K562 (cell line): Measurements from ENCODE around the gene ATP8B2. TPM values are rescaled to one million over a fixed set of nuclear protein-coding genes. Genes with fewer than 3 reads are reported as not detected.

ENCODE experiments used
- ATAC-seq: fragments of 200-7000 bp; cut with Tn5 transposase; 3 replicates; pipeline ENCODE4 v1.9.1; 2020; ENCODE audit warnings: moderate library complexity
- BruUV-seq: library from RNA; stranded (reverse); fragments of 400-500 nt; replicated peaks from 2 replicates; lab custom pipeline; 2021; lab: Mats Ljungman, UMichigan
- CTCF ChIA-PET: fragments of 300-600 bp; formaldehyde crosslinking; extraction: SDS; loops from one replicate; lab custom pipeline; 2021; ENCODE audit warnings: low intra/inter-chr PET ratio; lab: Yijun Ruan, JAX
- POLR2A ChIA-PET: fragments of 300-600, 350-650 bp; sonication (Branson Sonifier 250); formaldehyde crosslinking; extraction: SDS; loops from one replicate; lab custom pipeline; 2021; ENCODE audit warnings: antibody characterized with exemption, inconsistent platforms; lab: Yijun Ruan, JAX
- DNase-seq, 4 experiments: peaks; one replicate each; pipeline versions ENCODE4 v3.0.0 to v3.0.0-alpha.2; 2011 to 2018; ENCODE audit warnings: low spot score in 3 of 4, mixed read lengths in 3 of 4; ENCODE audit errors: extremely low read depth in 1 of 4
- FAIRE-seq: peaks from 2 replicates; lab custom pipeline; 2011; peaks lifted over from hg19 to GRCh38; lab: Jason Lieb, UNC
- H2AFZ ChIP-seq: 2 replicates; pipeline ENCODE4 v1.6.0; 2011; ENCODE audit warnings: low read depth, low read length, control low read depth, inconsistent platforms
- H3K27ac ChIP-seq: fragments of 200-600 bp; 3 replicates; pipeline ENCODE4 v1.8.0; 2011; ENCODE audit warnings: low read depth, mild to moderate bottlenecking, control low read depth, inconsistent platforms, low read length, moderate library complexity, mixed read lengths; ENCODE audit errors: extremely low read depth
- H3K27me3 ChIP-seq, 2 experiments: fragments of 300-600 bp in 1 of 2; 2 replicates in 1 of 2; 3 replicates in 1 of 2; pipeline versions ENCODE4 v1.6.0 to v1.8.0; 2011; ENCODE audit warnings: inconsistent platforms in 2 of 2, low read length in 2 of 2, mild to moderate bottlenecking in 1 of 2, mixed read lengths in 1 of 2, moderate library complexity in 1 of 2; ENCODE audit not compliant: control insufficient read depth in 2 of 2, insufficient read depth in 2 of 2
- H3K36me3 ChIP-seq: fragments of 300-600 bp; 3 replicates; pipeline ENCODE4 v1.8.0; 2011; ENCODE audit warnings: mild to moderate bottlenecking, low read length, inconsistent platforms; ENCODE audit not compliant: control insufficient read depth, insufficient read depth
- H3K4me1 ChIP-seq, 2 experiments: fragments of 200-600 bp in 1 of 2; replicated peaks in 1 of 2; 2 replicates in 1 of 2; 3 replicates in 1 of 2; pipeline versions ENCODE4 v1.5.1 to v1.8.0; 2011; ENCODE audit warnings: inconsistent platforms in 2 of 2, low read length in 2 of 2, mild to moderate bottlenecking in 1 of 2, mixed read lengths in 1 of 2, moderate library complexity in 1 of 2; ENCODE audit not compliant: control insufficient read depth in 2 of 2, insufficient read depth in 2 of 2
- H3K4me2 ChIP-seq: 2 replicates; pipeline ENCODE4 v1.6.1; 2011; ENCODE audit warnings: low read length, control low read depth, inconsistent platforms, mixed read lengths; ENCODE audit not compliant: insufficient read depth
- H3K4me3 ChIP-seq: fragments of 200-600 bp; sonication (generic), shearing (Covaris generic); 2 replicates; pipeline ENCODE4 v1.5.1; 2016; ENCODE audit warnings: control low read depth, inconsistent platforms
- H3K79me2 ChIP-seq: fragments of 200-600 bp; 3 replicates; pipeline ENCODE4 v1.8.0; 2011; ENCODE audit warnings: low read length, inconsistent platforms; ENCODE audit not compliant: control insufficient read depth, insufficient read depth
- H3K9ac ChIP-seq, 2 experiments: 2 replicates each; pipeline versions ENCODE4 v1.6.0 to v1.6.1; 2011; ENCODE audit warnings: low read depth in 2 of 2, low read length in 2 of 2, control low read depth in 1 of 2, inconsistent platforms in 1 of 2, mild to moderate bottlenecking in 1 of 2, mixed read lengths in 1 of 2; ENCODE audit not compliant: insufficient read depth in 1 of 2
- H3K9me1 ChIP-seq: one replicate; pipeline ENCODE4 v1.6.0; 2011; ENCODE audit warnings: inconsistent platforms, mild to moderate bottlenecking, low read length, moderate library complexity; ENCODE audit not compliant: control insufficient read depth, insufficient read depth
- H3K9me3 ChIP-seq: replicated peaks from 2 replicates; pipeline ENCODE4 v1.5.1; 2011; ENCODE audit warnings: low read depth, low read length, inconsistent platforms; ENCODE audit not compliant: control insufficient read depth, insufficient read depth
- H4K20me1 ChIP-seq: replicated peaks from 2 replicates; pipeline ENCODE4 v1.6.1; 2011; ENCODE audit warnings: low read length, inconsistent platforms, mixed read lengths; ENCODE audit not compliant: control insufficient read depth, insufficient read depth
- MBD1 ChIP-seq: fragments of 250-450 bp; sonication (Bioruptor Pico); IDR thresholded peaks from 2 replicates; pipeline ENCODE4 v1.8.0; 2022; ENCODE audit warnings: inconsistent platforms
- MECOM ChIP-seq: fragments of 250-450 bp; sonication (Bioruptor Pico); IDR thresholded peaks from 2 replicates; pipeline ENCODE4 v1.8.0; 2022; ENCODE audit warnings: inconsistent platforms
- RHOXF2B ChIP-seq: fragments of 250-450 bp; sonication (Bioruptor Pico); conservative IDR thresholded peaks from 2 replicates; pipeline ENCODE4 v1.5.1; 2021
- ZNF23 ChIP-seq: fragments of 250-450 bp; sonication (Bioruptor Pico); IDR thresholded peaks from 2 replicates; pipeline ENCODE4 v1.4.0; 2020; ENCODE audit warnings: mild to moderate bottlenecking
- WGBS: fragments of 100-300 bp; shearing (Covaris generic); methylation state at CpG from one replicate; pipeline ENCODE4 v1.1.6; 2016; ENCODE audit warnings: low coverage, mixed read lengths; ENCODE audit not compliant: insufficient coverage; ENCODE audit errors: missing lambda C conversion rate; 5-methylcytosine and 5-hydroxymethylcytosine counted together
- in situ Hi-C: fragments of 300-500 bp; cut with MboI; formaldehyde crosslinking; loops from 4 replicates; pipeline ENCODE4 v1.15.0; 2018; ENCODE audit warnings: inconsistent platforms, mixed read lengths
- intact Hi-C: fragments of 100-400 bp; cut with micrococcal nuclease; formaldehyde crosslinking; loops from 2 replicates; pipeline ENCODE4 v1.14.2; 2022
- polyA plus RNA-seq, 8 experiments: library from polyadenylated mRNA; depleted of rRNA in 4 of 8; stranded (reverse) in 5 of 8; unstranded in 3 of 8; fragments of >200 nt; fragmentation: Nextera tagmentation in 2 of 8; fragmentation: Illumina TruSeq in 1 of 8; extraction: Ambion mirVana in 2 of 8; extraction: Trizol in 1 of 8; gene quantifications; 2 replicates each; pipeline versions ENCODE4 v1.2.1 to v1.2.3, GENCODE V29; 2011 to 2014; ENCODE audit warnings: inconsistent platforms in 1 of 8, missing spikeins in 1 of 8
- total RNA-seq, 7 experiments: library from RNA; depleted of rRNA in 6 of 7; stranded (reverse); fragments of >200 nt in 6 of 7; fragmentation: Illumina TruSeq in 2 of 7; extraction: Trizol in 2 of 7; gene quantifications; 2 replicates each; pipeline versions ENCODE4 v1.2.1 to v1.2.3, GENCODE V29; 2011 to 2021; ENCODE audit warnings: low replicate concordance in 1 of 7

ATP8B2 gene
- total and polyA plus RNA-seq, 9 of the 15 experiments (the other 6 are each of a cell fraction or from before 2014, with no cell fraction given) = 0.27 to 33.2 (median 18.4) TPM

GRCh38 chr1:154318386-154318785 lies 6.9 kb upstream of the ATP8B2 start:
- no peak overlapping the region for H3K4me3 ChIP-seq
- FAIRE-seq = no peak
- intact Hi-C loops (no loop called here), in situ Hi-C loops (no loop called here)
- H3K9me3 ChIP-seq = peaks cover 3% of the 10 kb centered on the region; the same call in 1 of the 2 replicates
- POLR2A ChIA-PET = no interaction called here
- 67% methylated on average over 4 of the region's 4 CpGs for WGBS
- no peak overlapping the region for H3K4me2 ChIP-seq
- H2AFZ ChIP-seq = no peak overlapping the region
- H3K4me1 ChIP-seq = peaks cover 20 to 26% of the 10 kb centered on the region in 2 experiments; a peak in 4 of 5 replicates
- TF ChIP-seq ZNF23 (CRISPR knock-in tag) (no peak), MBD1 (CRISPR knock-in tag) (no peak), RHOXF2B (no peak), MECOM (CRISPR knock-in tag) (no peak)
- H3K27ac ChIP-seq = no peak overlapping the region
- no peak for DNase-seq
- BruUV-seq = no TSS peak
- no peaks in the 10 kb centered on the region for H4K20me1 ChIP-seq
- CTCF ChIA-PET = no interaction called here
- H3K9ac ChIP-seq = no peak overlapping the region
- H3K9me1 ChIP-seq = no peaks in the 10 kb centered on the region
- no peak for ATAC-seq
- H3K36me3 ChIP-seq = no peaks in the 10 kb centered on the region
- H3K27me3 ChIP-seq = no peaks in the 10 kb centered on the region
- H3K79me2 ChIP-seq = peaks cover 12% of the 10 kb centered on the region; the same call in 2 of the 3 replicates
